ENCODE measurements around the gene LHFPL6.

The LHFPL6 gene

GRCh38 chr13:39385154-39385553 lies 217.8 kb downstream of the LHFPL6 start:
- DNase-seq (ENCODE audit: low spot score) (no peak), ATAC-seq (ENCODE audit: low read depth) (no peak)
- TF ChIP-seq, protein P1, sequence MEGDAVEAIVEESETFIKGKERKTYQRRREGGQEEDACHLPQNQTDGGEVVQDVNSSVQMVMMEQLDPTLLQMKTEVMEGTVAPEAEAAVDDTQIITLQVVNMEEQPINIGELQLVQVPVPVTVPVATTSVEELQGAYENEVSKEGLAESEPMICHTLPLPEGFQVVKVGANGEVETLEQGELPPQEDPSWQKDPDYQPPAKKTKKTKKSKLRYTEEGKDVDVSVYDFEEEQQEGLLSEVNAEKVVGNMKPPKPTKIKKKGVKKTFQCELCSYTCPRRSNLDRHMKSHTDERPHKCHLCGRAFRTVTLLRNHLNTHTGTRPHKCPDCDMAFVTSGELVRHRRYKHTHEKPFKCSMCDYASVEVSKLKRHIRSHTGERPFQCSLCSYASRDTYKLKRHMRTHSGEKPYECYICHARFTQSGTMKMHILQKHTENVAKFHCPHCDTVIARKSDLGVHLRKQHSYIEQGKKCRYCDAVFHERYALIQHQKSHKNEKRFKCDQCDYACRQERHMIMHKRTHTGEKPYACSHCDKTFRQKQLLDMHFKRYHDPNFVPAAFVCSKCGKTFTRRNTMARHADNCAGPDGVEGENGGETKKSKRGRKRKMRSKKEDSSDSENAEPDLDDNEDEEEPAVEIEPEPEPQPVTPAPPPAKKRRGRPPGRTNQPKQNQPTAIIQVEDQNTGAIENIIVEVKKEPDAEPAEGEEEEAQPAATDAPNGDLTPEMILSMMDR (IDR thresholded peaks at IDR 0.05; ENCODE audit: poor library complexity, severe bottlenecking), result no peak
- no peaks in the 10 kb centered on the region for H3K27me3 ChIP-seq (ENCODE audit: insufficient read depth, poor library complexity, severe bottlenecking)
- H3K9me3 ChIP-seq (ENCODE audit: severe bottlenecking), result no peaks in the 10 kb centered on the region
- H3K4me3 ChIP-seq (ENCODE audit: severe bottlenecking), result no peak overlapping the region
- no peaks in the 10 kb centered on the region for H3K4me1 ChIP-seq (ENCODE audit: insufficient read depth, poor library complexity, severe bottlenecking)
- no peak overlapping the region for H3K27ac ChIP-seq (ENCODE audit: poor library complexity, severe bottlenecking)
- H3K36me3 ChIP-seq (ENCODE audit: low read depth), result no peaks in the 10 kb centered on the region

- DNase-seq (ENCODE audit: low spot score), result no peak
- TF ChIP-seq, protein P1 (IDR thresholded peaks at IDR 0.05; ENCODE audit: poor library complexity, severe bottlenecking), result no peak
- H3K4me3 ChIP-seq (ENCODE audit: severe bottlenecking), result no peak overlapping the region
- no peaks in the 10 kb centered on the region for H3K4me1 ChIP-seq (ENCODE audit: insufficient read depth, poor library complexity, severe bottlenecking)
- no peaks in the 10 kb centered on the region for H3K27me3 ChIP-seq (ENCODE audit: insufficient read depth, poor library complexity, severe bottlenecking)
- no peaks in the 10 kb centered on the region for H3K9me3 ChIP-seq (ENCODE audit: severe bottlenecking)
- no peaks in the 10 kb centered on the region for H3K36me3 ChIP-seq (ENCODE audit: low read depth)
- no peak overlapping the region for H3K27ac ChIP-seq (ENCODE audit: poor library complexity, severe bottlenecking)
- ATAC-seq (ENCODE audit: low read depth), result no peak
These were observed 221.5 kb downstream of the LHFPL6 start for GRCh38 chr13:39381456-39381855.

DNA sequence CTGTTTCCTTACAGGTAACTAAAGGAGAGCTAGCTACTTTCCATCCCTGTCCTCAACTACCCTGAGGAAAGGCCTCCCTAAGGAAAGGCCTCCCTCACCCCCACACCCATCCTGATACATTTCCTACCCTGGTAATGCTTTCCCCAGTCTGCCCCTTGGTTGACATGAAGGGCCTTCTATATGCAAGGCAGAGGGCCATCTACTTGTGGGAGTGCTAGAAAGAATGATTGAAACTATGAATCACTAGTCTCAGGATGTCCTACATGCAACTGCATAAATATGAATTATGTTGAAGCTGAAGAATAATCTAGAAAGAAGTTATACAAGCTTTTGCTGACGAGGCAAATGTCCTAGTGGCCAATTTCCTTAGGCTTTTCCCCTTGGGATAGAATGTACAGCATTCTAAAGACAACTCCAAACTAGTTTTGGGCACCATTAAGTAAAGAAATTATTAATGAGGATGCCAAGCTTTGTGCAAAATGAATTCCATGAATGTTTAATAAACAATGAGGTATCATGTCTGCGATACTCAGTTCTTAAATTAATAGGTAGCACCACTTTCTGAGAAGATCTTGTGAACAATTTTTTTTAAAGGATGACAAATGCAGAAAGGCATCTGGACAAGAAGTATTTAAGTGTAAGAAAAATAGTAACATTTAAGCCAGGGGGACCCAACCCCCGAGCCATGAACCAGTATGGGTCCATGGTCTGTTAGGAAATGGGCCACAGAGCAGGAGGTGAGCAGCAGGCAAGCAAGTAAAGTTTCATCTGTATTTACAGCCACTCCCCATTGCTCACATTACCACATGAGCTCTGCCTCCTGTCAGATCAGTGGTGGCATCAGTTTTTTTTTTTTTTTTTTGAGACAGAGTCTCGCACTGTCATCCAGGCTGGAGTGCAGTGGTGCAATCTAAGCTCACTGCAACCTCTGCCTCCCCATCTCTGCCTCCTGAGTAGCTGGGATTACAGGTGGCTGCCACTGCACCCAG lies 223.0 kb downstream of the LHFPL6 start:
- H3K9me3 ChIP-seq (ENCODE audit: severe bottlenecking), result no peaks in the 10 kb centered on the region
- no peaks in the 10 kb centered on the region for H3K27me3 ChIP-seq (ENCODE audit: insufficient read depth, poor library complexity, severe bottlenecking)
- H3K4me3 ChIP-seq (ENCODE audit: severe bottlenecking), result no peak overlapping the region
- no peak for ATAC-seq (ENCODE audit: low read depth)
- TF ChIP-seq, protein P1 (IDR thresholded peaks at IDR 0.05; ENCODE audit: poor library complexity, severe bottlenecking), result no peak
- DNase-seq (ENCODE audit: low spot score), result no peak
- no peaks in the 10 kb centered on the region for H3K4me1 ChIP-seq (ENCODE audit: insufficient read depth, poor library complexity, severe bottlenecking)
- H3K27ac ChIP-seq (ENCODE audit: poor library complexity, severe bottlenecking), result no peak overlapping the region
- H3K36me3 ChIP-seq (ENCODE audit: low read depth), result no peaks in the 10 kb centered on the region

- H3K4me3 ChIP-seq (ENCODE audit: severe bottlenecking), result no peak overlapping the region
- no peak for ATAC-seq (ENCODE audit: low read depth)
- TF ChIP-seq, protein P1 (IDR thresholded peaks at IDR 0.05; ENCODE audit: poor library complexity, severe bottlenecking), result no peak
- no peak overlapping the region for H3K27ac ChIP-seq (ENCODE audit: poor library complexity, severe bottlenecking)
- DNase-seq (ENCODE audit: low spot score), result no peak
- H3K9me3 ChIP-seq (ENCODE audit: severe bottlenecking), result no peaks in the 10 kb centered on the region
- H3K27me3 ChIP-seq (ENCODE audit: insufficient read depth, poor library complexity, severe bottlenecking), result no peaks in the 10 kb centered on the region
- H3K36me3 ChIP-seq (ENCODE audit: low read depth), result no peaks in the 10 kb centered on the region
- H3K4me1 ChIP-seq (ENCODE audit: insufficient read depth, poor library complexity, severe bottlenecking), result no peaks in the 10 kb centered on the region
These were observed 223.9 kb downstream of the LHFPL6 start for GRCh38 chr13:39379118-39379517.

DNA sequence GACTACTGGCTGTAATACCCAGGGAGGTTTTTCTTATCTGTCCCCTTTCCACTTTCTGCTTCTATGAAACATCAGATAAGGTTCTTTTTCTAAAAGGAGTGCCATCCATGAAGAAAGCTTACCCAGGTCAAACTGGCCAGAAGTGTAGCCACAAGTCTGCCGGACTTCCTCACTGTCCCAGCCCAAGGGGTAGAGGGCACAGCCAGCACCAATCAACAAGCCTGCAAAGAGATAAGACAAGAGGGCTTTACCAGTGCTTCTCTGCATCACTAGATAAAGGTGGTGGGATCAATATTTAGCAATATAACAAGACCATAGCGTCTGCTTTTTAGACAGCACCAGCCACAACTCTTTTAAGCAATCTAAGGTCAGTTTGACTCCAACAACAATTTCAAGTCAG lies 224.7 kb downstream of the LHFPL6 start:
- no peak overlapping the region for H3K27ac ChIP-seq (ENCODE audit: poor library complexity, severe bottlenecking)
- H3K9me3 ChIP-seq (ENCODE audit: severe bottlenecking), result no peaks in the 10 kb centered on the region
- H3K4me1 ChIP-seq (ENCODE audit: insufficient read depth, poor library complexity, severe bottlenecking), result no peaks in the 10 kb centered on the region
- TF ChIP-seq, protein P1 (IDR thresholded peaks at IDR 0.05; ENCODE audit: poor library complexity, severe bottlenecking), result no peak
- no peaks in the 10 kb centered on the region for H3K36me3 ChIP-seq (ENCODE audit: low read depth)
- no peak overlapping the region for H3K4me3 ChIP-seq (ENCODE audit: severe bottlenecking)
- no peaks in the 10 kb centered on the region for H3K27me3 ChIP-seq (ENCODE audit: insufficient read depth, poor library complexity, severe bottlenecking)
- ATAC-seq (ENCODE audit: low read depth) (no peak), DNase-seq (ENCODE audit: low spot score) (no peak)
